ENCODE results near the gene SERPINE1. TPM values are rescaled to one million over a fixed set of nuclear protein-coding genes. Genes with fewer than 3 reads are reported as not detected.

SERPINE1 gene
- total and polyA plus RNA-seq, 2 of the 13 experiments (the other 11 are each of a cell fraction or from before 2014, with no cell fraction given): 21.2 to 1,576 TPM

DNA sequence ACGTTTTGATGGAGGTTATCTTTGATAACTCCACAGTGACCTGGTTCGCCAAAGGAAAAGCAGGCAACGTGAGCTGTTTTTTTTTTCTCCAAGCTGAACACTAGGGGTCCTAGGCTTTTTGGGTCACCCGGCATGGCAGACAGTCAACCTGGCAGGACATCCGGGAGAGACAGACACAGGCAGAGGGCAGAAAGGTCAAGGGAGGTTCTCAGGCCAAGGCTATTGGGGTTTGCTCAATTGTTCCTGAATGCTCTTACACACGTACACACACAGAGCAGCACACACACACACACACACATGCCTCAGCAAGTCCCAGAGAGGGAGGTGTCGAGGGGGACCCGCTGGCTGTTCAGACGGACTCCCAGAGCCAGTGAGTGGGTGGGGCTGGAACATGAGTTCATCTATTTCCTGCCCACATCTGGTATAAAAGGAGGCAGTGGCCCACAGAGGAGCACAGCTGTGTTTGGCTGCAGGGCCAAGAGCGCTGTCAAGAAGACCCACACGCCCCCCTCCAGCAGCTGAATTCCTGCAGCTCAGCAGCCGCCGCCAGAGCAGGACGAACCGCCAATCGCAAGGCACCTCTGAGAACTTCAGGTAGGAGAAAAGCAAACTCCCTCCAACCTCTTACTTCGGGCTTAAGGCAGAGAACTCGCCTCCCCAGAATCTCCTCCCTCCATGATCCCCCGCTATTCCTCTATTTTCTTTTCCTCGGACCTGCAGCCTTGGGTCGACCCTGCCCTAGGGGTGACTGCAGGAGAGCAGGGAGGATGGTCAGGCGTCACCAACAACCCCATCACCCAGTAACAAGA is at the start of gene SERPINE1 (continued):
- TF ChIP-seq, protein P1, sequence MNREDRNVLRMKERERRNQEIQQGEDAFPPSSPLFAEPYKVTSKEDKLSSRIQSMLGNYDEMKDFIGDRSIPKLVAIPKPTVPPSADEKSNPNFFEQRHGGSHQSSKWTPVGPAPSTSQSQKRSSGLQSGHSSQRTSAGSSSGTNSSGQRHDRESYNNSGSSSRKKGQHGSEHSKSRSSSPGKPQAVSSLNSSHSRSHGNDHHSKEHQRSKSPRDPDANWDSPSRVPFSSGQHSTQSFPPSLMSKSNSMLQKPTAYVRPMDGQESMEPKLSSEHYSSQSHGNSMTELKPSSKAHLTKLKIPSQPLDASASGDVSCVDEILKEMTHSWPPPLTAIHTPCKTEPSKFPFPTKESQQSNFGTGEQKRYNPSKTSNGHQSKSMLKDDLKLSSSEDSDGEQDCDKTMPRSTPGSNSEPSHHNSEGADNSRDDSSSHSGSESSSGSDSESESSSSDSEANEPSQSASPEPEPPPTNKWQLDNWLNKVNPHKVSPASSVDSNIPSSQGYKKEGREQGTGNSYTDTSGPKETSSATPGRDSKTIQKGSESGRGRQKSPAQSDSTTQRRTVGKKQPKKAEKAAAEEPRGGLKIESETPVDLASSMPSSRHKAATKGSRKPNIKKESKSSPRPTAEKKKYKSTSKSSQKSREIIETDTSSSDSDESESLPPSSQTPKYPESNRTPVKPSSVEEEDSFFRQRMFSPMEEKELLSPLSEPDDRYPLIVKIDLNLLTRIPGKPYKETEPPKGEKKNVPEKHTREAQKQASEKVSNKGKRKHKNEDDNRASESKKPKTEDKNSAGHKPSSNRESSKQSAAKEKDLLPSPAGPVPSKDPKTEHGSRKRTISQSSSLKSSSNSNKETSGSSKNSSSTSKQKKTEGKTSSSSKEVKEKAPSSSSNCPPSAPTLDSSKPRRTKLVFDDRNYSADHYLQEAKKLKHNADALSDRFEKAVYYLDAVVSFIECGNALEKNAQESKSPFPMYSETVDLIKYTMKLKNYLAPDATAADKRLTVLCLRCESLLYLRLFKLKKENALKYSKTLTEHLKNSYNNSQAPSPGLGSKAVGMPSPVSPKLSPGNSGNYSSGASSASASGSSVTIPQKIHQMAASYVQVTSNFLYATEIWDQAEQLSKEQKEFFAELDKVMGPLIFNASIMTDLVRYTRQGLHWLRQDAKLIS (CRISPR knock-in tag; IDR thresholded peaks at IDR 0.05): no peak
- TF ChIP-seq, protein P2, sequence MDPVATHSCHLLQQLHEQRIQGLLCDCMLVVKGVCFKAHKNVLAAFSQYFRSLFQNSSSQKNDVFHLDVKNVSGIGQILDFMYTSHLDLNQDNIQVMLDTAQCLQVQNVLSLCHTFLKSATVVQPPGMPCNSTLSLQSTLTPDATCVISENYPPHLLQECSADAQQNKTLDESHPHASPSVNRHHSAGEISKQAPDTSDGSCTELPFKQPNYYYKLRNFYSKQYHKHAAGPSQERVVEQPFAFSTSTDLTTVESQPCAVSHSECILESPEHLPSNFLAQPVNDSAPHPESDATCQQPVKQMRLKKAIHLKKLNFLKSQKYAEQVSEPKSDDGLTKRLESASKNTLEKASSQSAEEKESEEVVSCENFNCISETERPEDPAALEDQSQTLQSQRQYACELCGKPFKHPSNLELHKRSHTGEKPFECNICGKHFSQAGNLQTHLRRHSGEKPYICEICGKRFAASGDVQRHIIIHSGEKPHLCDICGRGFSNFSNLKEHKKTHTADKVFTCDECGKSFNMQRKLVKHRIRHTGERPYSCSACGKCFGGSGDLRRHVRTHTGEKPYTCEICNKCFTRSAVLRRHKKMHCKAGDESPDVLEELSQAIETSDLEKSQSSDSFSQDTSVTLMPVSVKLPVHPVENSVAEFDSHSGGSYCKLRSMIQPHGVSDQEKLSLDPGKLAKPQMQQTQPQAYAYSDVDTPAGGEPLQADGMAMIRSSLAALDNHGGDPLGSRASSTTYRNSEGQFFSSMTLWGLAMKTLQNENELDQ (CRISPR knock-in tag; IDR thresholded peaks at IDR 0.05; ENCODE audit: borderline replicate concordance): no peak
- TF ChIP-seq ZNF17 (CRISPR knock-in tag; IDR thresholded peaks at IDR 0.05) (0 out of 2 replicates have a peak, but pooled peaks have one; percentile 76), NFE2L1 (CRISPR knock-in tag; IDR thresholded peaks at IDR 0.05; ENCODE audit: borderline replicate concordance) (no peak), POLR2AphosphoS2 (IDR thresholded peaks at IDR 0.05; ENCODE audit: low read depth, low read length) (no peak; the same call in 1 of the 2 replicates), ZNF317 (CRISPR knock-in tag; IDR thresholded peaks at IDR 0.05) (peak; percentile 72; the same call in 1 of the 2 replicates), ZBTB38 (CRISPR knock-in tag; IDR thresholded peaks at IDR 0.05) (peak; percentile 81), ZNF205 (CRISPR knock-in tag; IDR thresholded peaks at IDR 0.05) (no peak; the same call in 1 of the 2 replicates), RFXANK (CRISPR knock-in tag; IDR thresholded peaks at IDR 0.05) (no peak), HIVEP1 (CRISPR knock-in tag; IDR thresholded peaks at IDR 0.05) (peak; percentile 93), SRSF4 (IDR thresholded peaks at IDR 0.05; ENCODE audit: low read depth, low read length, poor library complexity, severe bottlenecking) (no peak), ZNF12 (CRISPR knock-in tag; IDR thresholded peaks at IDR 0.05) (0 out of 2 replicates have a peak, but pooled peaks have one; percentile 28), ZNF674 (CRISPR knock-in tag; IDR thresholded peaks at IDR 0.05; ENCODE audit: low read depth) (0 out of 2 replicates have a peak, but pooled peaks have one; percentile 69), NR2F1 (CRISPR knock-in tag; IDR thresholded peaks at IDR 0.05) (peak; percentile 99), ZNF75D (CRISPR knock-in tag; IDR thresholded peaks at IDR 0.05; ENCODE audit: borderline replicate concordance) (no peak), ZNF160 (CRISPR knock-in tag; IDR thresholded peaks at IDR 0.05) (peak; percentile 82; the same call in 1 of the 2 replicates), ZNF430 (CRISPR knock-in tag; IDR thresholded peaks at IDR 0.05) (peak; percentile 90), MXI1 (IDR thresholded peaks at IDR 0.05; ENCODE audit: borderline replicate concordance, low read depth, low read length) (peak; percentile 90; the same call in 2 of the 3 replicates)
- TF ChIP-seq, protein P3, sequence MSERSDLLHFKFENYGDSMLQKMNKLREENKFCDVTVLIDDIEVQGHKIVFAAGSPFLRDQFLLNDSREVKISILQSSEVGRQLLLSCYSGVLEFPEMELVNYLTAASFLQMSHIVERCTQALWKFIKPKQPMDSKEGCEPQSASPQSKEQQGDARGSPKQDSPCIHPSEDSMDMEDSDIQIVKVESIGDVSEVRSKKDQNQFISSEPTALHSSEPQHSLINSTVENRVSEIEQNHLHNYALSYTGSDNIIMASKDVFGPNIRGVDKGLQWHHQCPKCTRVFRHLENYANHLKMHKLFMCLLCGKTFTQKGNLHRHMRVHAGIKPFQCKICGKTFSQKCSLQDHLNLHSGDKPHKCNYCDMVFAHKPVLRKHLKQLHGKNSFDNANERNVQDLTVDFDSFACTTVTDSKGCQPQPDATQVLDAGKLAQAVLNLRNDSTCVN (CRISPR knock-in tag; IDR thresholded peaks at IDR 0.05; ENCODE audit: borderline replicate concordance): no peak
- TF ChIP-seq, protein P4, sequence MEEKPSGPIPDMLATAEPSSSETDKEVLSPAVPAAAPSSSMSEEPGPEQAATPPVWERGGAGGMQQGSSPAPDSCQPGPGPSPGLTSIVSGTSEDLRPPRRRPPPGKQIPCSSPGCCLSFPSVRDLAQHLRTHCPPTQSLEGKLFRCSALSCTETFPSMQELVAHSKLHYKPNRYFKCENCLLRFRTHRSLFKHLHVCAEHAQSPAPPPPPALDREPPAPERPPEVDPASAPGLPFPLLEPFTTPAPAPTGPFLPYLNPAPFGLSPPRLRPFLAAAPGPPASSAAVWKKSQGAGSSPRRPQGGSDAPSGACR (CRISPR knock-in tag; IDR thresholded peaks at IDR 0.05): peak; percentile 80; the same call in 1 of the 2 replicates

Data from HepG2 (cell line).